GM18498 (cell line): Measurements from ENCODE around the gene ZBTB14.

Experiments
- ATAC-seq: cut with Tn5 transposase; IDR thresholded peaks from one replicate; pipeline ENCODE4 v1.9.1; 2021; ENCODE audit warnings: mild to moderate bottlenecking, moderate library complexity; ENCODE audit not compliant: unreplicated experiment

ZBTB14 gene

DNA sequence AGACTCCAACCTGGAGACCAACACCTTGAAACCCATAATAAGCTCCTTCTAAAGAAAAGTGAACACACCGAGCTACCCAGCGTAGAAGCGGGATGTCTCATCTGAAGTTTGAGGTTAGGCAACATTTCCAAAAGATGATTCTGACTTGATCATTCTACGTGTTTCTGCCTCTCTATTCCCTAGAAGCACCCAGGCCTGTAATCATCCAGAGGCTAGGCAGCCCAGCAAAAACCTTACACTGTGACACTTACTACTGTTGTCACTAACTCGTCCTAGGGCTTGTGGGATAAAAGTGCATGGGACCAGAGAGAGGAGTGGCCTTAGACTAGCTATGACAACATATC lies 1.4 kb downstream of the ZBTB14 start:
- no peak for ATAC-seq

DNA sequence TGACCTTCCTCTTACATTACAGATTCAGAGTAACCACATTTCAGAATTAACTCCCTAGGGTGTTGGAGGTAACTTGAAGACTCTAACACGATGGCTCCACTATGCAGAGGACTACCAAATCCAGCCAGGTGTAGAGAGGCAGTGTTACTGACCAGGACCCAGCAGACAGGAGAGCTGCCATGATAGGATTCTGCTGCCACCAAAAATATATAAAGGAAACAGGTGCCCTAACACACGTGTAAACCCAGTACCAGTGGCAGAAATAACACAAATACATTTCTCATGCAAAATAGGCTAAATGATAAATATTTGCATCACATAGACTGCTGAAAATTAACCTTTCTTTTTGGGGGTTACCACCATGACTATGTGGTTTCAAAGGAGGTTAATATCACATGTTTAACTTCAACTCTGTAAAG lies 7.0 kb downstream of the ZBTB14 start:
- ATAC-seq = peak; percentile 80

DNA sequence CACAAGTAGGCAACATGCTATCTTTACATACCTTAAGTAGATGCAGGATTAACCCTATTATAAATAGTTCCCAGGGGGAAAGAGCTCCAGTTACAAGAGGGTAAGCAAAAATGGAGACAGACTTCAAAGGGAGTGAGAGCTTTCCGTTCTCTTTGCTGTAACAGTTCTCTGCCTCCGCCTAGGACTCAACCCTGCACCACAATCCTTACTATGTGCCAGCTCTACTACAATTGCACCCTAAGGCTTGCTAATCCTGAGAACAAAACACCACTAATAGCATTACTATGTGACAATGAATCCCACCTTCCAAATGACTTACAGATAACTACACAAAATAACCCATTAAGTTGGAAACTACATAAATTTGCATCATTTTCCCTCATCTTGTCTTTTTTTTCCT lies 7.7 kb downstream of the ZBTB14 start:
- no peak for ATAC-seq

DNA sequence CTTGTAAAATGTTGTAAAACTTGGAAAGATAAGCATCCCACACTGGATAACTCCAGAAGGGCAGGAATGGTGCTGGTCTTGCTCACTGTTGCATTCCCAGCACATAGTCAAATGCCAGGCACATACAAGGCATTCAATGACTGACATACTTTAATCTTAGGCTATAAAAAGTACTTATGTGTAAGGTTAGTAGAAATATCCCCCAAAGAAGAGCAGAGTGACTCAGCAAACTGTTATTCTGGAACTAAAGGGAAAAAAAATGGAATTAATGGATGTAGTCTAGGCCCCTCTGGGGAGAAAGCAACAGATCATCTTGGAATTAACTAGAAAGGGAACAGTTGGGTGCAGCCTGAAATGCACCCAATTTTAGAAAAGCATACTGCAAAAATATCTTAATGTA lies 9.0 kb downstream of the ZBTB14 start:
- ATAC-seq = no peak

DNA sequence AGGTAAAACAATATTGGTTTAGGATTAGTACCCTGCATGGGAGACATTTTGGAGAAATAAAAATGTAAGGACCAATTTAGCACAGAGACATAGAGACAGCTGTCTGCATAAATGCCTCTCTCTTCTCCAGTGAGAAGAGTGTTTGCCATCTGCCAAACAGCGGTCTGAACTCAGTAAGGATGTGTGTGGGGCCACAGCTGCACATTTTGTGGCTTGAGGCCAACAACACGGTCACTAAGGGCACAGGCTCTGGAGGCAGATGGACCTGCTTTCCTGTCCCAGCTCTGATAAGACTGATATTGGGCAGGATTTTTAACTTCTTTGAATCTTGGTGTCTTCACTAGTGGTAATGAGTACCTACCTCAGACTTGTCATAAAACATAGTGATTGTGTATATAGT lies 10.2 kb downstream of the ZBTB14 start:
- ATAC-seq = no peak

DNA sequence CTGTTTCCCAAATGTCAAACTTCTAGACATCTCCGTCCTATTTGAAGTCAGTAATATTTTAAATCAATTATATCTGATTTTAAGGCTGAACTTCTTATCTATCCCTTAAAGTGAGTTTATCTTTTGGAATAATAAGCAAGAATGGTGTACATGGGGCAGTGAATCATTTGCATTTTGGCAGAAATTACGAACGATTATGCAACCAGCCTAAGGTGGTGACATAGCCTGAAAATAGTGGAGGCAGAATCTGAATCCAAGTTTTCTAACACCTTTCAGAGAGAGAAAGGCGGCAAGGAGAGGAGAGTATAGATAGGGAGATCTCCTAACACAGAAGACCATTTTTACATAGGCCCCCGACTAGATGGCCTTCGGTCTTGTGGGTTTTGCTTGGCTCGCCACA lies 10.7 kb downstream of the ZBTB14 start:
- no peak for ATAC-seq

DNA sequence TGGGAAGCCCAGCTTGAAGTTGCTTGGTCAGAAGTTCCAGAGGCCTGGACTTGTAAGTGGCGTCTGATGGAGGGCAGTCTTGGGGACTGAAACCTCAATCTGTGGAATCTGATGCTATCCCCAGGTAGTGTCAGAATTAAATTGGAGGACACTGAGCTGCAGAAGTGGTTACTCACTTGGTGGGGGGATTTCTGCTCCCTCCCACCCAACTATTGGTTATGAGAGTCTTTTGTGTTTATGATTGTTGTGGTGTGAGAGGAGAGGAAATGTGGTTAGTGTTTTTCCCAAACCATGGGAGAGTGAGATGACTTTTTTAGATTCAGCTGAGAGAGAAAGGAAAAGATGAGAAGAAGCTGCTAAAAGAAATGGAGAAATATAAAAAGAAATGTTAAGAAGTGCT lies 12.8 kb downstream of the ZBTB14 start:
- ATAC-seq = no peak

DNA sequence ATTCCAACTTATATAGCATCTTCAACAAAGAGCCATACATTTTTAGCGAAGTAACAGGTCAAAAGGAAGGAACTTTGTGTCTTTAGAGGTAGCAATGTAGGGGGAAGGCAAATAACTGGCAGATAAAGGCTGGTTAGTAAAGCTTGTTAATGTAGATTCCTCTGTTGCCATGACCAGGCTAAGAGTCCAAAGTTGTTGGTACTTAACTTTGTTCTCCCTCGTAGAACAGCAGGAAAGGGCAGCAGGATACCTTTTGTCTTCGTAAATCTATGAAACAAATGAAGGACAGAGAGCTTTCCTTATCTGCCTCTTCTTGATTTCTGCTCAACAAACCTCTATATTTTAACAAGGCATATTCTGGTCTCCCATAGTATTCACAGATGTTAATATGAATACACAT lies 18.6 kb downstream of the ZBTB14 start:
- ATAC-seq = no peak

DNA sequence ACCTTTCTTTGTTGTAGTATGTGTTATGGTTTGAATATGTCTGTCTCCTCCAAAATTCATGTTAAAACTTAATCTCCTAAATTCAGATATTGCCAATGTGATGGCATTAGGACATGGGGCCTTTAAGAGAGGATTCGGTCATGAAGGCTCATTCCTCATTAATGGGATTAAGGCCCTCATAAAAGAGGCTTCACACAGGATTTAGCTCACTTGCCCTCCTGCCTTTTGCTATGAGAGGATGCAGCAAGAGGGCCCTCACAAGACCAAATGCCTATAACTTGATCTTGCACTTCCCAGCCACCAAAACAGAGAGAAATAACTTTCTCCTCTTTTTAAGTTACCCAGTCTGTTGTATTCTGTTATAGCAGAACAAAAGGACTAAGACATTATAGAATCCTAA lies 19.7 kb downstream of the ZBTB14 start:
- no peak for ATAC-seq

DNA sequence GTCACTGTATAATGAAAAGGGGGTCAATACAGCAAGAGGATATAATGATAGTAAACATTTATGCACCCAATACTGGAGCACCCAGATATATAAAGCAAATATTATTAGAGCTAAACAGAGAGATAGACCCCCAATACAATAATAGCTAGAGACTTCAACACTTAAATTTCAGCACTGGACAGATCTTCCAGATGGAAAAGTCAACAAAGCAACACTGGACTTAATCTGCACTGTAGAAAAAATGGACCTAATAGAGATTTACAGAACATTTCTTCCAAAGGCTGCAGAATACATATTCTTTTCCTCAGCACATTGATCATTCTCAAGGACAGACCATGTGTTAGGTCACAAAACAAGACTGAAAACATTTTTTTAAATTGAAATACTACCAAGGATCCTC lies 26.7 kb downstream of the ZBTB14 start:
- no peak for ATAC-seq

DNA sequence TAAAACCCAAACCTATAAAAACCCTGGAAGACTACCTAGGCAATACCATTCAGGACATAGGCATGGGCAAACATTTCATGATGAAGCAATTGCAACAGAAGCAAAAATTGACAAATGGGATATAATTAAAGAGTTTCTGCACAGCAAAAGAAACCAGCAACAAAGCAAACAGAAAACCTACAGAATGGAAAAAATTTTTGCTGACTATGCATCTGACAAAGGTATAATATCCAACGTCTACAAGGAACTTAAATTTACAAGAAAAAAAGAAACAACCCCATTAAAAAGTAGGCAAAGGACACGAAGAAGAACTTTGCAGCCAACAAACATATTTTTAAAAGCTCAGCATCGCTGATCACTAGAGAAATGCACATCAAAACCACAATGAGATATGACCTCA lies 28.8 kb downstream of the ZBTB14 start:
- no peak for ATAC-seq

DNA sequence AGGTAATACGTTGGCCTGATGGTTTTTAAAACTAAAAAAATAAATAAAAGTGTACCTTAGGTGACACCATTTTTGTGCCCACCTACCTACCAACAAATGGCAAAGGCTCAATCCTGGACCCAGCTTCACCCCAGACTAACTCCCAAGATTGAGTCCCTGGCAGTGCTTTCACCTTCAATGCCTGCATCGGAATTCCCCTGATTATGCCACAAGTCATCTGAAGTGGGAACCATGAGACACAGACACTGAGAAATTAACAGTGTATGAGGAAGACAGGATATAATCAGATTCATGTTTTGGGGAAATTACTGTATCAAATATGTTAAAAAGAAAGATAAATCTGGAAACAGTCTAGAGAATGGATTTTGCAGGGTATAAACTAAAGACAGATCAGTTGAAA lies 41.6 kb downstream of the ZBTB14 start:
- no peak for ATAC-seq

DNA sequence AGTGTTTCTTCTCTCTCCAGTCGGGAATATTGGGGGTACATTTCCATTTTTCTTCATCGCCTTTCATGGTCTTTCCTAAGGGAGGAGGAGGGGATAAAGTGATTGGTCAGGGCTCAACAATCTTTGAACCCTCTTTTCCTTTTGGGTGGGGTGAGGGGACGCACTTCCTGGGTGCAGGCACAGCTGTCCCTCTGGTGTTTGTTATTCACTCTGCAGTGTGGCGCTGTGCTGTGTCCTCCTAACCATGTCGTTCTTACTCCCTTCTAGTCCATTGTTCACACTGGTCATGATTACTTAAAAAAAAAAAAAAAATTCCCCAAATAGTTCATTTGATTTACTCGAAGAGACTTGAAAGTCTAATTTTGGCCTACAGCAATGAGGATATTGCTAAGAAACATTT lies 44.4 kb downstream of the ZBTB14 start:
- no peak for ATAC-seq

DNA sequence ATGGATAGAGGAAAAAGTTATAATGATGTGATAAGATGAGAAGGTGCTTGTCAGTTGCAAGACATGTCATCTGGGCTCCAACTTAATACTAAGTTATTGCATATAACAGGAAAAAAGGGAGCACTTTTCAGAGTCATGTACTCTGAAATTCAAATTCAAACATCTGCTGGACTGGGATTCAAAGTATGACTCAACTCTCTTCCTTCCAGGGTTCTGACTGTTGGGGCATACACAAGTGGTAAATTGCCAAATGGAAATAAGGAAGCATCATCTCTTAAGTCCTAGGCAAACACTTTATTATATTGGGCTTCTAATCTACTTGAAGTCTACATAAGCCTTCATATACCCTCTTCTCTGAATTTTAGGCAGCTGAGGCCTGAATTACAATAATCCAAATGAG lies 44.9 kb downstream of the ZBTB14 start:
- no peak for ATAC-seq

DNA sequence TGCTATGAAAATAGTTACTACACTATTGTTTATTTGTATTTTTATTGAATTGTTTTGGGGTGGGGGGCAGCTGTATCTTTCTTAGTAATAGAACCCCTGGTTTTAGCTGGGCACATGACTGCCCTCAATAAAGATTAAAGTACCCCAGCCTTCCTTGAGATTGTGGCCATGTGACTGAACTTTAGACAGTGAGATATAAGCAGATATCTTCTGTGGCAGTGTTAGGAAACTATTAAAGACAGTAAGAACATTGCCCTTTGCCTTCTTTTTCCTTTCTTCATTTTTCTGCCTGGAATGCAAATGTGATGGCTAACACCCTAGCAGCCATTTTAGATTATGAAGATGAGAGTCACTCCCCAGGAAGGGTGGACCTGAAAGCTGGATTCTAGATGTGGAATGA lies 50.6 kb downstream of the ZBTB14 start:
- ATAC-seq = no peak

DNA sequence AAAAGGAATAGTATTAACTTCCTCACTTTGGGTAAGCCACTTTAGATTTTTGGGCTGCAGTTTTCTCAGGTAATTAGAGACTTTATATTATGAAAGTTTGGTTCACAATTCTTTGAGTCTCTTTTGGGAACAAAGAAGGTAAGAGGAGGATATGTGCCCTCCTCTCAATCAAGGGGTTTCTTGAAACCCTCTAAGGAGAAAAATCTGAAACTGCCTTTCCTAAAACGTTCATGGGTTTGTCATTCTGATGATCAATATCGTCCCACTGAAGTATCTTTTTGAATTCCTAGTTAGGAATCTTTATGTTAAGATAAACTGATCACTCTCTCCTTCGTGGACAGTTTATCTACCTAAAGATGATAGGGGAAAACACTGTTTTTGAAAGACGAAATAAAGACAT lies 56.1 kb downstream of the ZBTB14 start:
- no peak for ATAC-seq
